HepG2 (cell line): ENCODE results near the gene CFAP61. TPM values are rescaled to one million over a fixed set of nuclear protein-coding genes. Genes with fewer than 3 reads are reported as not detected.

ENCODE experiments used
- ATAC-seq: fragments of 200-7000 bp; cut with Tn5 transposase; 3 replicates; pipeline ENCODE4 v1.9.1; 2020; ENCODE audit warnings: mild to moderate bottlenecking, moderate library complexity
- BruUV-seq: library from RNA; stranded (reverse); fragments of 400-500 nt; replicated peaks from 2 replicates; lab custom pipeline; 2021; lab: Mats Ljungman, UMichigan
- CTCF ChIA-PET: fragments of 300-600 bp; formaldehyde crosslinking; extraction: SDS; loops from one replicate; lab custom pipeline; 2021; ENCODE audit warnings: low total read pairs, inconsistent platforms, low intra/inter-chr PET ratio; lab: Yijun Ruan, JAX
- POLR2A ChIA-PET: fragments of 350-600 bp; sonication (Branson Sonifier 250); formaldehyde crosslinking; loops from one replicate; lab custom pipeline; 2020; ENCODE audit warnings: antibody characterized with exemption, inconsistent platforms; lab: Yijun Ruan, JAX
- DNase-seq: peaks from one replicate; pipeline ENCODE4 v3.0.0-alpha.2; 2015; ENCODE audit warnings: low spot score
- FAIRE-seq: peaks from 3 replicates; lab custom pipeline; 2011; peaks lifted over from hg19 to GRCh38; lab: Jason Lieb, UNC
- H2AFZ ChIP-seq: one replicate; pipeline ENCODE4 v1.6.1; 2011; ENCODE audit warnings: low read length, inconsistent platforms
- H3K27ac ChIP-seq: fragments of 300-600 bp; 3 replicates; pipeline ENCODE4 v1.8.0; 2011; ENCODE audit warnings: mixed run types, mild to moderate bottlenecking, mixed read lengths, low read length, inconsistent platforms; ENCODE audit not compliant: insufficient read depth; ENCODE audit errors: extremely low read length
- H3K27me3 ChIP-seq, 2 experiments: fragments of 200-600 bp in 1 of 2; 2 replicates in 1 of 2; 3 replicates in 1 of 2; pipeline versions ENCODE4 v1.6.0 to v1.8.0; 2011; ENCODE audit warnings: low read length in 2 of 2, mild to moderate bottlenecking in 2 of 2, moderate library complexity in 2 of 2, inconsistent platforms in 1 of 2; ENCODE audit not compliant: insufficient read depth in 2 of 2, control insufficient read depth in 1 of 2
- H3K36me3 ChIP-seq, 2 experiments: fragments of 200-600 bp in 1 of 2; replicated peaks in 1 of 2; 2 replicates in 1 of 2; 3 replicates in 1 of 2; pipeline versions ENCODE4 v1.5.1 to v1.8.0; 2011; ENCODE audit warnings: low read length in 2 of 2, inconsistent platforms in 1 of 2; ENCODE audit not compliant: insufficient read depth in 2 of 2, control insufficient read depth in 1 of 2
- H3K4me1 ChIP-seq: 2 replicates; pipeline ENCODE4 v1.5.1; 2012; ENCODE audit warnings: low read length, inconsistent platforms; ENCODE audit not compliant: insufficient read depth
- H3K4me2 ChIP-seq: 2 replicates; pipeline ENCODE4 v1.6.0; 2011; ENCODE audit warnings: low read depth, low read length, inconsistent platforms
- H3K4me3 ChIP-seq, 3 experiments: fragments of 200-600 bp in 1 of 3; sonication (generic), shearing (Covaris generic) in 1 of 3; replicated peaks in 1 of 3; 2 replicates each; pipeline ENCODE4 v1.5.1; 2011 to 2016; ENCODE audit warnings: low read length in 3 of 3, inconsistent platforms in 2 of 3, low read depth in 2 of 3, mild to moderate bottlenecking in 2 of 3, control low read depth in 1 of 3, mixed read lengths in 1 of 3; ENCODE audit not compliant: insufficient read depth in 1 of 3
- H3K79me2 ChIP-seq: one replicate; pipeline ENCODE4 v1.6.1; 2011; ENCODE audit warnings: low read length, inconsistent platforms; ENCODE audit not compliant: insufficient read depth
- H3K9ac ChIP-seq: 2 replicates; pipeline ENCODE4 v1.6.0; 2011; ENCODE audit warnings: mild to moderate bottlenecking, low read depth, low read length, inconsistent platforms; ENCODE audit not compliant: insufficient read depth
- H3K9me3 ChIP-seq: 2 replicates; pipeline ENCODE4 v1.5.1; 2012; ENCODE audit warnings: mild to moderate bottlenecking, low read length
- H4K20me1 ChIP-seq: 2 replicates; pipeline ENCODE4 v1.6.0; 2011; ENCODE audit warnings: inconsistent platforms, mild to moderate bottlenecking, low read length, moderate library complexity; ENCODE audit not compliant: insufficient read depth
- FOXJ3 ChIP-seq: sonication (generic); formaldehyde crosslinking; IDR thresholded peaks from 2 replicates; pipeline ENCODE4 v1.4.0; 2020; ENCODE audit warnings: missing genetic modification reagents, mild to moderate bottlenecking, borderline replicate concordance
- HDAC2 ChIP-seq: sonication (generic); formaldehyde crosslinking; IDR thresholded peaks from 2 replicates; pipeline ENCODE4 v1.4.0; 2020; ENCODE audit warnings: missing genetic modification reagents
- KAT8 ChIP-seq: IDR thresholded peaks from 2 replicates; pipeline ENCODE4 v1.6.1; 2016; ENCODE audit warnings: missing genetic modification reagents, missing compliant biosample characterization
- ZSCAN29 ChIP-seq: sonication (generic); formaldehyde crosslinking; conservative IDR thresholded peaks from 2 replicates; pipeline ENCODE4 v1.4.0; 2020; ENCODE audit warnings: mild to moderate bottlenecking, missing genetic modification reagents
- WGBS: methylation state at CpG from one replicate; pipeline ENCODE4 v1.1.6; 2017; ENCODE audit warnings: low lambda C conversion rate; 5-methylcytosine and 5-hydroxymethylcytosine counted together
- in situ Hi-C: cut with HindIII; loops from 2 replicates; pipeline ENCODE4 v1.10.0; 2017; ENCODE audit warnings: low pct_unique_long_range_greater_than_20kb; ENCODE audit not compliant: extremely low pct_ligation_motif_present
- intact Hi-C: fragments of 100-400 bp; cut with micrococcal nuclease; formaldehyde crosslinking; loops from one replicate; pipeline ENCODE4 v1.10.0; 2022; ENCODE audit not compliant: unreplicated experiment
- polyA plus RNA-seq, 8 experiments: library from polyadenylated mRNA; depleted of rRNA in 3 of 8; stranded (reverse) in 7 of 8; unstranded in 1 of 8; fragments of >200 nt; fragmentation: Illumina TruSeq in 4 of 8; extraction: Trizol in 4 of 8; gene quantifications; 2 replicates each; pipeline versions ENCODE4 v1.2.1 to v1.2.3, GENCODE V29; 2011 to 2016; ENCODE audit warnings: low read depth in 4 of 8, missing spikeins in 1 of 8, mixed read lengths in 1 of 8; ENCODE audit not compliant: insufficient read depth in 1 of 8
- total RNA-seq, 5 experiments: library from RNA; depleted of rRNA; stranded (reverse); fragments of >200 nt; fragmentation: Illumina TruSeq; extraction: Trizol; gene quantifications; 2 replicates each; pipeline ENCODE4 v1.2.3, GENCODE V29; 2016; ENCODE audit warnings: low read depth in 1 of 5
- TF ChIP-seq, protein P1 (sequence below), 2 experiments: fragments of 450-650 bp in 1 of 2; sonication (generic) in 1 of 2; formaldehyde crosslinking in 1 of 2; IDR thresholded peaks; 2 replicates each; pipeline versions ENCODE4 v1.6.1 to v1.8.0; 2016 to 2022; ENCODE audit warnings: antibody characterized with exemption in 1 of 2, mild to moderate bottlenecking in 1 of 2, missing genetic modification reagents in 1 of 2

The CFAP61 gene
- total and polyA plus RNA-seq, 2 of the 13 experiments (the other 11 are each of a cell fraction or from before 2014, with no cell fraction given), result 0.27 TPM; not detected in 1

DNA sequence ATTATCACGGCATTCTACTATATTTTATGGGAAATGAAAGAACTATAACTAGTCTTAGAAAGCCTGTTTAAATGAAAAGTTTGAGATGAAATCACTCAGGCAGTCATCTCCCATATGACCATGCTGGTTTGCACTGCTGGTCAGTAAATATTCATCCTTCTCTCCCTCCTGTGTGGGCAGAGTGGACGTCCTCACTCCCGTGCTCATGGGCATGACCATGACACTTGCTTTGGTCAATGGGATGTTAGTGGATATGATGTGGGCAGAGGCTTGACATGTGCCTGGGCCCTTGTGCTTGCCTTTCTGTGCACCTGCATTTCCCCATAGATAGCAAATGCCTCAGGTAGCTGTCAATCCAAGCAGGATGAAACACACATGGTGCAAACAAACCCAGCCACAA, 222.5 kb downstream of the CFAP61 start:
- H3K27me3 ChIP-seq, result no peaks in the 10 kb centered on the region; a peak in 1 of 5 replicates
- intact Hi-C loops (no loop called here), in situ Hi-C loops (no loop called here)
- ChIA-PET POLR2A (no interaction called here), CTCF (no interaction called here)
- ATAC-seq, result no peak
- no peak for DNase-seq
- no TSS peak for BruUV-seq
- no peaks in the 10 kb centered on the region for H4K20me1 ChIP-seq
- no peaks in the 10 kb centered on the region for H3K4me1 ChIP-seq
- H3K27ac ChIP-seq, result no peak overlapping the region
- H3K4me2 ChIP-seq, result no peak overlapping the region
- no peaks in the 10 kb centered on the region for H3K79me2 ChIP-seq
- H2AFZ ChIP-seq, result no peak overlapping the region
- no peak overlapping the region for H3K4me3 ChIP-seq
- TF ChIP-seq ZSCAN29 (CRISPR knock-in tag) (no peak), KAT8 (CRISPR knock-in tag) (no peak), FOXJ3 (CRISPR knock-in tag) (no peak), HDAC2 (CRISPR knock-in tag) (no peak)
- TF ChIP-seq, protein P1, sequence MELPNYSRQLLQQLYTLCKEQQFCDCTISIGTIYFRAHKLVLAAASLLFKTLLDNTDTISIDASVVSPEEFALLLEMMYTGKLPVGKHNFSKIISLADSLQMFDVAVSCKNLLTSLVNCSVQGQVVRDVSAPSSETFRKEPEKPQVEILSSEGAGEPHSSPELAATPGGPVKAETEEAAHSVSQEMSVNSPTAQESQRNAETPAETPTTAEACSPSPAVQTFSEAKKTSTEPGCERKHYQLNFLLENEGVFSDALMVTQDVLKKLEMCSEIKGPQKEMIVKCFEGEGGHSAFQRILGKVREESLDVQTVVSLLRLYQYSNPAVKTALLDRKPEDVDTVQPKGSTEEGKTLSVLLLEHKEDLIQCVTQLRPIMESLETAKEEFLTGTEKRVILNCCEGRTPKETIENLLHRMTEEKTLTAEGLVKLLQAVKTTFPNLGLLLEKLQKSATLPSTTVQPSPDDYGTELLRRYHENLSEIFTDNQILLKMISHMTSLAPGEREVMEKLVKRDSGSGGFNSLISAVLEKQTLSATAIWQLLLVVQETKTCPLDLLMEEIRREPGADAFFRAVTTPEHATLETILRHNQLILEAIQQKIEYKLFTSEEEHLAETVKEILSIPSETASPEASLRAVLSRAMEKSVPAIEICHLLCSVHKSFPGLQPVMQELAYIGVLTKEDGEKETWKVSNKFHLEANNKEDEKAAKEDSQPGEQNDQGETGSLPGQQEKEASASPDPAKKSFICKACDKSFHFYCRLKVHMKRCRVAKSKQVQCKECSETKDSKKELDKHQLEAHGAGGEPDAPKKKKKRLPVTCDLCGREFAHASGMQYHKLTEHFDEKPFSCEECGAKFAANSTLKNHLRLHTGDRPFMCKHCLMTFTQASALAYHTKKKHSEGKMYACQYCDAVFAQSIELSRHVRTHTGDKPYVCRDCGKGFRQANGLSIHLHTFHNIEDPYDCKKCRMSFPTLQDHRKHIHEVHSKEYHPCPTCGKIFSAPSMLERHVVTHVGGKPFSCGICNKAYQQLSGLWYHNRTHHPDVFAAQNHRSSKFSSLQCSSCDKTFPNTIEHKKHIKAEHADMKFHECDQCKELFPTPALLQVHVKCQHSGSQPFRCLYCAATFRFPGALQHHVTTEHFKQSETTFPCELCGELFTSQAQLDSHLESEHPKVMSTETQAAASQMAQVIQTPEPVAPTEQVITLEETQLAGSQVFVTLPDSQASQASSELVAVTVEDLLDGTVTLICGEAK (IDR thresholded peaks at IDR 0.05), result no peak
- TF ChIP-seq, protein P1 (CRISPR knock-in tag; IDR thresholded peaks at IDR 0.05), result no peak
- no peak for FAIRE-seq
- no peaks in the 10 kb centered on the region for H3K9me3 ChIP-seq
- H3K36me3 ChIP-seq, result no peaks in the 10 kb centered on the region
- WGBS, result 15% methylated on average over 3 of the region's 3 CpGs
- no peak overlapping the region for H3K9ac ChIP-seq
